Adipose tissue (tissue), 3 donors: Measurements from ENCODE around the gene CAMK2A. TPM values are rescaled to one million over a fixed set of nuclear protein-coding genes. Genes with fewer than 3 reads are reported as not detected.

ENCODE experiments used
- H3K27ac ChIP-seq: one replicate; pipeline ENCODE4 v1.5.1; 2013; ENCODE audit warnings: low read depth, low read length
- WGBS, 3 donors: extraction: QIAGEN DNeasy Blood & Tissue Kit; methylation state at CpG; one replicate each; pipeline ENCODE4 v1.1.7; 2013; 5-methylcytosine and 5-hydroxymethylcytosine counted together
- polyA plus RNA-seq, 3 donors: library from polyadenylated mRNA; stranded (reverse); fragments of 200-250 nt; gene quantifications; one replicate each; pipeline ENCODE4 v1.2.3, GENCODE V29; 2013
- donor health status: healthy with polysubstance abuse.
- donor health status: Bipolar disorder and iron deficiency.
- donor health status: healthy.

The CAMK2A gene
- polyA plus RNA-seq, 3 donors, result 0.06 to 0.07 TPM; not detected in 1

DNA sequence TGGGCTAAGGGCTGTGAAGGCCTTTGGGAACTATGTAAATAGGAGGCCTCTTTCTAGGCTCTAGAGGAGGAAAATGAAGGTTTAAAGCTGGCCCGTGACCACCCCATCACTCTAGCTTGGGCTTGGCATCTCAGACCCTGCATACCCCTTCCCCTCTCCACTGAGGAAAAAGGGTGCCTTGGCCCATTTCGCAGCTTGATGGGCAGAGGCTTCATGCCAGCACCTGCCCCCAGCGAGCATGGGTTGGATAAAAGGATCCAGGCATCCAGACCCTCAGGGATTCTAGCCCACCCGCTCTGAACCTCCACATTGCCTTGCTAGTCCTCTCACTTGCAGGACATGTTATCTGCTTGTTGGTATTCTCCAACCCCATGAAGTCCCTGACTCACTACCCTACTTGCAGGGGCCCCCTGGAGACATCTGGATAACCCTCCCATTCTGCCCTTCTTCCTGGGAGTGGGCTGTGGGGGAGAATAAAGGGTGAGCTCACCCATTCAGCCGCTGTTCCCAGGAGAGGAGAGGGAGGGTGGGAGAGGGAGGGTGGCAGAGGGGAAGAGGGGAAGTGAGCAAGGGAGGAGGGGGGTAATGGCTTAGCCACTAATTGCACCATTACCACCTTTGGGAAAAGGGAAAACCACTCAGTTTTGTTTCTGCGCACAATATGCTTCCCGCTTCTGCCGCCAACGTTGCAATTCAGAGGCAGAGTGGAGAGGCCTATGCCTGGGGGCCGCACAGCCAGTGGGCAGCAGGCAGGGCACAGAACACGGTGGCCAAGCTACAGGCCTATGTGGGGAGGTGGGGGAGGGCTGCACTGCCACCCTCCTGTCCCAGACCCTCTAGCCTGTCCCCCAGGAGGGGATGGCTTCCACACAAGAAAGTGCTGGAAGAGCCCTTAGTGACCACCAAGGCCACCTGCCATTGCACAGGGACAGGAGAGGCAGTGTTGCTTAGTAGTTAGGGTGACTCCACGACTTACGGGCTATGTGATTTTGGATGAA, 2.1 kb upstream of the CAMK2A start:
- WGBS, 3 donors, result 68 to 83% (median 79%) methylated on average over 13 of the region's 13 CpGs
- no peak overlapping the region for H3K27ac ChIP-seq

DNA sequence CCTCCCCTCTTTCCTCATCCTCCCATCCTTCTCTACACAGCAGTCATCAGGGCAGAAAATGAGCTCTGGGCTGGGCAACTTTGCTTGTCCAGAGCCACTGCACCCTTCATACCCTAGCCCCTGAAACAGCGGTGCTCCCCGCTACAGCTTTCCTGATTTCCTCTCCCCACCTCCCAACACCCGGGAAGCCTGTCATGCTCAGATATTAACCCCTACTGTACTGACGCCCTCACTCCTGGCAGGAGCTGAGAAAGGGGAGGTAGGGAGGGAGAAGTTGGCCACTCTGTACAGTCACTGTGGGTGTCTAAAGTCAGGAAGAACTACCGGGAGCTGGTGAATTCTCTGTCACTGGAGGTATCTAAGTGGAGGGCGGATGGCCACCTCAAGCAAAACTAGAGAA, 782 bp downstream of the CAMK2A start:
- H3K27ac ChIP-seq, result no peak overlapping the region
- WGBS, 3 donors, result 41 to 59% (median 52%) methylated on average over 6 of the region's 6 CpGs

DNA sequence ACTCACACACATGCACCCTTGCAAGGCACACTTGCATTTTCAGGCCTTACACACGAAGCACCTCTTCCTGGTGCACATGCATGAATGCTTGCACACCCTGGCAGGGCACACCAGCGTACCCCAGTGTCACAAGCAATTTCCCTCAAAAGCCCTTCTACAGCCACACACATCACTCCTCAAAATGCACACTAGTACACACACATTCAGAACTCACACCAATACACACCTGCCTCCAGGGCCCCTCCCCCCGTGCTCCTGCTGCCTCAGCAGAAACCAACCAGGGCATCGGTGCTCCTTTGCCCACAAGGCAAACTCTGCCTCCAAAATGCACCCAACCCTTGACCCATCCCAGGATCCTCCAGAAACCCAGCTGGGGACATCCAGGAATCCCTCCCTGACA, 1.2 kb downstream of the CAMK2A start:
- WGBS, 3 donors, result 78 to 89% (median 89%) methylated on average over 4 of the region's 4 CpGs

DNA sequence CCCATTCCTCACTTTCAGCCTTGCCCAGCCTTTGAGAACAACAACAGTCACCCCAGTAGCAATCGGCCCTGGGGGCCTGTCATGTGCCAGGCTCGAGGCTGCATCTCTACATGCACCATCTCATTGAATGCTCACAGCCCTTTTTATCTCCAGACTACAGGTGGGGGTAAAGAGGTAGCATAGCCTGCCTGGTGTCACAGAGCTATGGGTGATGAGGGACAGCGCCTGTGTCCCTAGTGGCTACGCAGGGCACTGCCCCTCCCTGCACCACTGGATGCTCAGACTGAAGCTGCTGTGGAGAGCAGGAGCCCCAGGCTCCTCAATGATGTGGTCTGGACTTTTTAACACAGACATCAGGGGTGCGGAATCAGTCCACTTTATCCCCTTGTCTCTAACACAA, 2.8 kb downstream of the CAMK2A start:
- WGBS, 3 donors, result 62 to 86% (median 75%) methylated on average over 5 of the region's 5 CpGs
- no peak overlapping the region for H3K27ac ChIP-seq

More for the DNA sequence above, 1.2 kb downstream of the CAMK2A start:
- H3K27ac ChIP-seq, result no peak overlapping the region

DNA sequence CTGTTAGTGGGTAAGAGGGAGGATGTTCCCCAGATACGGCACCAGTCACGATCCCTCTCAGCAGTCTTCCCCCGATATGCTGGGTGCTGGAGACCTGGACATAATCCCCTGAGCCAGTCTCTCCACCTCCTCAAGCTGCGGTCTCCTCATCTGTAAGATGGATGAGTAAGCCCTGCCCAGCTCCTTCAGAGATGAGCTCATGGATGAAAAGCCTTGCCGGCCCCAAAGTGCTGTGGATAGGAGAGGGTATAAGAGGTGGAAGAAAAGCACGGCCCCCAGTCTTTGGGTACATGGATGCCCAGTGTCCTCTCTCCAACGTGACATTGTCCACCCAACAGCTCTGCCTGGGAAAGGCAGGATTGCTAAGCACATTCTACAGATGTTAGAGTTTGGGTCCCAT, 4.5 kb downstream of the CAMK2A start:
- WGBS, 3 donors, result 90 to 98% (median 96%) methylated on average over 7 of the region's 7 CpGs
- no peak overlapping the region for H3K27ac ChIP-seq

DNA sequence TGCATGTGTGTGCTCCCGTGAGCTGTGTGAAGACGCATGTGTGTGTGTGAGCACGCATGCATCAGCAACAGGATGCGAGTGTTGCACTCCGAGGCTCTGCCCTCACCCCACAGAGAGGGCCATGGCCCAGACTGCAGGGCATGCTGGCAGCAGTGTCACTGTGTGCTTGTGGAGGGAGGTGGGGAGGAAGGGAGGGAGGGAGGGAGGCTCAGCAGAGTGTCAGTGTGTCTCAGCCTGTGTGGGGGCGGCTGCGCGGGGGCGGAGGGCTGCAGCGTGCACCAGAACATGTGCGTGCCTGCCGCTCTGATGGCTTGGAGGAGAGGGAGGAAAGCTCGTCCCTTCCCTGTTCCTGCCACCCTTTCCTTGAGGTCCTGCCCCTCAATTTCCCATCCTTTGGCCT, 5.3 kb downstream of the CAMK2A start:
- H3K27ac ChIP-seq, result no peak overlapping the region
- WGBS, 3 donors, result 72 to 77% (median 75%) methylated on average over 12 to 13 of the region's 13 CpGs

DNA sequence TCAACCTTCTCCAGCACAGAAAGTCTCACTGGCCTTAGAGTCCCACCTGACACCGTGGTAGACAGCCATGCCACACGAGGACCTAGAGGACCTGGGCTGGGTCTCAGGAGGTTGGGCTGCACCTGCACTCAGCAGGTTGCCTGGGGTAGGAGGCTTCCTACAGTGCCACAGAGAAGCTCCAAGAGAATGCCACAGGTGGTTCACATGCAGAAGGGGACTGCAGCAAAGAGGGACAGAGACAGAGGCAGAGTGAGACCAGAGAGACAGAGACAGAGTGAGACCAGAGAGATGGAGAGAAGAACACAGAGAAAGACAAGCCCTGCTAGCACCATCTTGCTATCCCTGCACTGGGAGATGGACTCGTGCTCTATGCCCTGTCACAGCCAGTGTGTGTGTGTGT, 5.7 kb downstream of the CAMK2A start:
- WGBS, 3 donors, result 67 to 80% (median 68%) methylated on average over 3 of the region's 3 CpGs
- no peak overlapping the region for H3K27ac ChIP-seq

DNA sequence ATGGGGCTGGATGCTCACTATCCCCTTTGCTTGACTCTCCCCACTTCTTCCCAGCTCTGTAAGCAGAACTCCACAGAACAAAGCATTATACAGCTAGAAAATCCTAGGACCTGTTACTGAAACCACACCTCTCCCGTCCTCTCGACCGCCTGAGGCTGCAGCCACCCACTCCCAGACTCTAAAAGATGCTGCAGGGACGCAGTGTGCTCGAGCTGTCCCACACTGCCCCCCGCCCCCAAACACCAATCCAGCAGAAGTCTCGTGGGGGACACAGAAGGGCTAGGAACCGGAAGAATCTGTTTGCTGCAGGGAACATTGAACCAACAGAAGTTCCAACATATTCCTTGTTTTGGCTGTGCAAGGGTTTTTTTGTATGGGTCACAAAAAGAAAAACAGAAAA, 7.6 kb downstream of the CAMK2A start:
- WGBS, 3 donors, result 69 to 81% (median 77%) methylated on average over 8 of the region's 8 CpGs
- H3K27ac ChIP-seq, result no peak overlapping the region

DNA sequence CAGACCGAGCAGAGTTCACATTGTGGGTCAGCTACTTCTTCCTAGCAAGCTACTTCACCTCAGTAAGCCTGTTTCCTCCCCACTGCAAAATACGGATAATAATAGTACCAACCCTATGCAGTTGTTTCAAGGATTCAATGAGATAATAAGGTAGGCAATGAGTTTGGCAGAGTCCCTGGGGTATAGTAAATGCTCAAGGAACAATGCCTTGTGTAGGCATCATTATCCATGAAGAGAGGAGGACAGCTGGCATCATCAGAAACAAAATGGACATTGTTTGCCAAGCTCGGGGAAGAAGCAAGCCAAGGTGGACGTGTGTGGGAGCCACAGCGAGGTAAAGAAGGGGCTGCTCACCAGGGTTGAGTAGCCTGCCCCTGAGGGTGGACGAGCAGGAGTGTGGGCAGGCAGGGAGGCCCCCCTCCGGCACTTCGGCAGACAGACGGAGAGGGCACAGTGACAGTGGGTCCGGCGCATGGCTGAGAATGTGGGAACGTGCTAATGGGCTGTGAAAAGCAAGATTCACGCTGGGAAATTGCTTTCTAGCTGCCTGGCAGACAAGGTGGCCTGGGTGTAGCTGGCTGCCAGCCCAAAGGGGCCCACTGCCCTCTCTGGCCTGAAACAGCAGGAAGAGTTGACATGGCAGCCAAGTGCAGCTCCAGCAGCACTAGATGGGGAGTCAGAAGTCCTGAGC, 10.1 kb downstream of the CAMK2A start:
- WGBS, 3 donors, result 85 to 88% (median 88%) methylated on average over 13 of the region's 13 CpGs
- H3K27ac ChIP-seq, result no peak overlapping the region

DNA sequence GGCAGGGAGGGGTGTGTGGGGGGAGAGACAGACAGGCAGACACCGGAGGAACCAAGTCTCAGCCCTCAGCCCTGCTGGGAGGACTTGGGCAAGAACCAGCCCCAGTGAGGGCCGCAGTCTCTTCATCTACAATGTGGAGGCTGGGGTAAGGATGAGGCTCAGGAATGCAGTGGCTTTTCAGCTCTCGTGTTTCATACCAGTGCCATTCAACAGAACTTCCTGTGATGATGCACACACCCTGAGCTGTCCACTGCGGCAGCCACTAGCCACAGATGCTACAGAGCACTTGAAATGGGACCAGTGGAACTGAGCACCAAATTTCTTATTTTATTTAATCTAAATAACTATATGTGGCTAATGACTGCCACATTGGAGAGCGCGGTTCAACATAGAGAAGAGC, 10.7 kb downstream of the CAMK2A start:
- WGBS, 3 donors, result 84 to 88% (median 85%) methylated on average over 6 of the region's 6 CpGs
- no peak overlapping the region for H3K27ac ChIP-seq

DNA sequence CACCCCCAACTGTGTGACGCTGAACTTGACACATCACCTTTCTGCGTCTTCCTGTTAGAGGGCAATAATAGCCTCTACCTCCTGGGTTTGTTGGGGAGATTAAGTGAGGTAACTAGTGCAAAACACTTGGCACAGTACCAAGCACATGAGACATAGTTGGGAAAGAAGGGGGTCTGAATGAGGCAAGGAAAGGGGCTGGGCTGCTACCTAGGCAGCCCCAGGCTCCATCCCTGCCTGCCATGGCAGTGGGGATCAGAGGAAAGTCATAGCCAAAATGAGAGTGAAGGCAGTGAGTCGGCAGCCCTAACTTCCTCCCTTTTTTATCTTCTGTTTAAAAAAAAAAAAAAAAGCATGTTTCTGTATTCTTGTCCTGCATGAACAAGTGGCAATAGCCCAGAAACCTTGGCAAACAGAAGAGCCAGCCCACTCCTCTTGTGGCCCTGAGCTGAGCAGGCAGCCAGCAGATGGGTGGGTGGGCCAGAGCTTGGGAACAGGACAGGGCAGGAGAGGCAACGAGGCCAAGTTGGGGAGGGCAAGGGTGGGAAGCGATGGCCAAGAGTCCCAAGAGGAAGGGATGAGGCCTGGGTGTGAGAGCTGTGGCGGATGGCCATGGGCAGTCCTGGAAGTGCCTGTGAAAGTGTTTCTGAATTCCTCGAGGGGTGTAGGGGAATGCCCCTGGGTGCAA, 11.4 kb downstream of the CAMK2A start:
- H3K27ac ChIP-seq, result no peak overlapping the region
- WGBS, 3 donors, result 59 to 73% (median 62%) methylated on average over 7 of the region's 7 CpGs

DNA sequence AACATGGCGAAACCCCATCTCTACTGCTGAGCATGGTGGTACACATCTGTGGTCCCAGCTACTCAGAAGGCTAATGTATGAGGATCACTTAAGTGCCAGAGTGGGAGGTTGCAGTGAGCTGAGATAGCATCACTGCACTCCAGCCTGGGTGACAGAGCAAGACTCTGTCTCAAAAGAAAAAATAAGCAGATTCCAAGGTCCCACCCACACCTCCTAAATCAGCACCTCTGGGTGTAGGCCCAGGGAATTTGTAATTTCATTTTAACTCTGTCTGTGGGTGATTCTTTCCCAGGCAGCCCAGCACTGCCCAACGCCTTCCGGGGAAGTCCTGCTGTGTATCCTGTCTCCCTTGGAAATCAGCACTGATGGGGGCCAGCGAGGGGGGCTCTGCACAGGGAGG, 12.5 kb downstream of the CAMK2A start:
- 76 to 86% (median 80%) methylated on average over 4 of the region's 4 CpGs for WGBS, 3 donors
- no peak overlapping the region for H3K27ac ChIP-seq

DNA sequence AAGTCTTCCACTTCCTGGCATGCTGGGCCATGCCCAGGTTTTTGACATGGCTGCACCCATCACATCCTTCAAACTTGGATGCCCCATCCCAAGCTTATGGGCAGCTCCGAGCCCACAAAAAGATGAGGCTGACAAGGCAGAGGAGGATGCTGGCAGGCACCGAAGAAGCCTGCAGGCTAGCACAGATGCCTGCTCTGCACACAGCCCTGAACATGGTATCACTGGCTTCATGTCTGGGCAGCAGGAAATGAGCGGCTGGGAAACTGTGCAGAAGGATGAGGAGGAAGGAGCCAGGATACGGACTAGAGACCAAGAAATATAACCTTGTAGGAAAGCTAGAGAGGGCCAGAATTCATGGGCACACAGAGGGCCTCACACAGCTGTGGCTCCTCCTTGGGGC, 14.8 kb downstream of the CAMK2A start:
- H3K27ac ChIP-seq, result no peak overlapping the region
- 86 to 94% (median 93%) methylated on average over 4 of the region's 4 CpGs for WGBS, 3 donors

DNA sequence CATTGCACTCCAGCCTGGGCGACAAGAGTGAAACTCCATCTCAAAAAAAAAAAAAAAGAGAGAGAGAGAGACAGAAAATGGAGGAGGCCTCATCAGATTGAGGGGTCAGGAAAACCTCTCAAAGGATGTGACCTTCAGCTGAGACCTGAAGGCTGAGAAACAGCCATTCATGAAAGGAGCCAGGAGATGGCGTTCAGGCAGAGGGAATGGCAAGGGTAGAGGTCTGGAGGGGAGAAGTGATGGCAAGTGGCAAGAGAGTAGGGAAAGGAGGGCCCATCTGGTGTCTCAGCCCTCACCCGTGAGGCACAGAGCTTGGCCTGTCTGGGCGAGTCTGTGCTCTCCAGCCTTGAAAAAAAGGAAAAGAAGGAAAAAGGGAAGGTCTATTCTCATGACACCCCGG, 17.0 kb downstream of the CAMK2A start:
- WGBS, 3 donors, result 70 to 79% (median 73%) methylated on average over 4 to 5 of the region's 5 CpGs

DNA sequence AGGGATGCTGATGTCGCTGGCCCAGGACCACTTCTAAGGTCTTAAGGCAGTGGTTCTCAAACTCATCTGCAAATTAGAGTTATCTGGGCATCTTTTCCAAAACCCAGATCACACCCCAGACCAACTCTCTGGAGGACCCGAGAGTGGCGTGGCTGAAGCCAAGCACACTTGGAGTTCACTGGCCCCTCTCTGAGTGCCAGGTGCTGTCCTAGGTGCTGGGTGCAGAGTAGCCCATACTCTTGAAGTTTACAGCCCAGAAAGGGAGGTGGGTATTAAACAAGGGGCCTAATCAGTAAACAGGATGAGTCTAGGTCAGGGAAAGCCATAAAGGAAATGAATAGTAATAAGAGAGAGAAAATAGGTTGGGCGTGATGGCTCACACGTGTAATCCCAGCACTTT, 17.6 kb downstream of the CAMK2A start:
- WGBS, 3 donors, result 80 to 87% (median 81%) methylated on average over 5 of the region's 5 CpGs

More for the DNA sequence above, 17.0 kb downstream of the CAMK2A start:
- H3K27ac ChIP-seq, result no peak overlapping the region

DNA sequence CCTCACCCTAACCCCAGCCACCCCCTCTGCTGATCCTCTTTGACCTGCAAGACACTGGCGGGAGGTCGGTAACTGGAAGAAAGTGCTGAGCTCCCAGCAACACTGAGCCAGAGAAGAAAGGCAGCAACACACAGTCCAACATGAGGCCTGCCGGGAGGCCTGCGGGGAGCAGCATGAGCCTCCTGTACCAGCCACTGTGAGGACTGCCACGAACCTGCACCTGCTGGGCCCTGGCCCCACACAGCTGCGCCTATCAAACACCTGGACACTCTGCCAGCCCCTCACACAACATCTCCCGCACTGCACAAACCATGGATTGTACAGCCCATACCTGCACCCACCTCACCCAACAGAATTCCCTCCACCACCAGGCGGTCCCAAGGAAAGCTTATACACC, 18.3 kb downstream of the CAMK2A start:
- WGBS, 3 donors, result 87 to 91% (median 88%) methylated on average over 8 of the region's 8 CpGs
- H3K27ac ChIP-seq, result no peak overlapping the region

More for the DNA sequence above, 17.6 kb downstream of the CAMK2A start:
- no peak overlapping the region for H3K27ac ChIP-seq

DNA sequence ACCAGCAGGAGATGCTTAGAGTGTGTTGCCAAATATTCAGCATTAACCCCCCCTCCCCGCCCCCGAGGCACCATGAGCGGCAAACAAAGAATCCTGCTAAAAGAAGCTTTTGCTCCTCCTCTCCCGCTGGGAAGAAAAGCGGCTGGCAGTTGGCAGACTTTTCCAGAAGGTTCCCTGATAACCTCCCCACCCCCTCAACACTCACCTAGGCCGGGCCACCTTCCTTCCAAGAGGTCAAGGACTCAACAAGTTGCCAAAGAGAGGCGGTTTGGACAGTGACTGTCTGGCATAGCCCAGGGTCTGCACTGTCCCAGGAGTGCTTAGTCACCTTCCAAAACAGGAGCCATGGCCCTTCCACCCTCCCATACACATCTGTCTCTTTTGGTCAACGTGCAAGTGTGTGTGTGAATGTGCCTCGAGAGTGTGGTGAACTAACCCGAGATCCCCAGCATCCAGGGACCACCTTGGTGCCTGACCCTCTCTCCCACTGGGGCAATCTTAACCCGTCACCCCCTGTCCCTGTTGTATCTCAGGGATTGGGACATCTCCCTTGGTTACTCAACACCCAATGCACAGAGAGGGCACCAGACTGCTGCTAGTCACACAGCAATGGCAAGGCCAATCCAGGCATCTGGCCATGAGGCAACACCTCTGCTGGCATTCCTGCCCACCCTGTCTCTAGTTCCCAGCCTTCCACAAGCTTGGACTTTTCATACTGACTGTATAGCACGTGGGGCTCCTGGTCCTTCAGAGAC, 18.9 kb downstream of the CAMK2A start:
- no peak overlapping the region for H3K27ac ChIP-seq
- WGBS, 3 donors, result 47 to 75% (median 69%) methylated on average over 12 of the region's 12 CpGs

DNA sequence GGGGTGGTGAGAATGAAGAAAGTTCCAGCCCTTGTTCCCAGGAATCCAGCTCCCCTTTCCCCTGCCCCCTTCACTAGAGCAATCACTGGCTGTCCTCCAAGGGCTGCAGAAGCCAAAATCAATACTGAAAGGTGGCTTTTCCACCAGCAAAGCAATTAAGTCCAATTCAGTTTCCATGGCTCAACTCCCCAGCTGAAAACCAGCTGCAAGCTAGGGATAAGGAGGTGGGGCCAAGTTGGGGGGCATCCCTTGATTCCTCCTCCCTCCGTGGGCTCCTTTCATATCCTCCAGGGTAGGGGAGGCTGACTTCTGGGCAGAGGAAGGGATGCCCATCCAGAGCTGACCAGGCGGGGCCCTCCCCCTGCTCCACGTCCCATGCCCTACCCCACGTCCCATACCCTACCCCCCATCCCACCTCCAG, 22.7 kb downstream of the CAMK2A start:
- WGBS, 3 donors, result 22 to 89% (median 79%) methylated on average over 4 of the region's 4 CpGs
- H3K27ac ChIP-seq, result no peak overlapping the region
